ENCODE results near the gene AGAP5.

The AGAP5 gene

DNA sequence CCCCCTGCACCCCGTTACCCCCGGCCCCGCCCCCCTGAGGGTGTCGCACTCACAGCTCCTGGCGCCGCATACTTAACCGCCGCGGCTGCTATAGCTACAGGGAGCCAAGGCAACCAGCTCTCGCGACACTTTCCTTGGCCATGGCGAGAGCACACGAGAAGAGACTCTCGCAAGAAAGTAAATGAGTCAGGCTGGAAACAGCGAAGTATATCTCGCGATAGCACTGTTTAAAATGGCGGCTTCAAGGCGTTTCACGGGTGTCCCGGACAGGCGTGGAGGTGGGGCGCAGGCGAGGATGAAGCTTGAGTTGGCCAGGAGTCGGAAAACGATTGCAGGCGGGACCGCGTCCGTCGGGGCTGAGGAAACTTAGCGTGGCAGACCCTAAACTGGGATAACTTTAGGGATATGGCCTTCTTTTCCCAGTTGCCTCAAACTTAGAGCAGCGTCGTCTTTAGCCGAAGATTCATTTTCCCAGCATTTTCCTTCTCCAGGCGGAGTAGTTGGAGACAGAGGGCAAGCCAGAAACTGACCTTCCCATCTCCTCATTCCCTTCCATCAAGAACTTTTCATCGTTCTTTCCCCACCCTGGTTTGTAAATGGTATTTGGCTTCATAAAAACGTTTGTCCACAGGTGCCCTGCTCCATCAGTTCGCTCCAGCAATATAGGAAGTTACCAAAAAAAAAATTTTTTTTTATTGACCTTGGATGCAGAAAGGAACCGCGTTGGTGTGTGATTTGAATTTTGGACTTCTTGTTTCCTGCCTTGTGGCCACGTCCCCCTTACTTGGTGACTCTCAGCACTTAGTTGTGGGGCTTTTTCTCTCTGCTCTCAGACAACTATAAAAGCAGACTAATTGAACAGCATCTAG, 71.8 kb downstream of the AGAP5 start:
- peak overlapping the region; percentile 73 for H3K4me3 ChIP-seq (ENCODE audit: low read depth, low read length)
- TF ChIP-seq, protein P1, sequence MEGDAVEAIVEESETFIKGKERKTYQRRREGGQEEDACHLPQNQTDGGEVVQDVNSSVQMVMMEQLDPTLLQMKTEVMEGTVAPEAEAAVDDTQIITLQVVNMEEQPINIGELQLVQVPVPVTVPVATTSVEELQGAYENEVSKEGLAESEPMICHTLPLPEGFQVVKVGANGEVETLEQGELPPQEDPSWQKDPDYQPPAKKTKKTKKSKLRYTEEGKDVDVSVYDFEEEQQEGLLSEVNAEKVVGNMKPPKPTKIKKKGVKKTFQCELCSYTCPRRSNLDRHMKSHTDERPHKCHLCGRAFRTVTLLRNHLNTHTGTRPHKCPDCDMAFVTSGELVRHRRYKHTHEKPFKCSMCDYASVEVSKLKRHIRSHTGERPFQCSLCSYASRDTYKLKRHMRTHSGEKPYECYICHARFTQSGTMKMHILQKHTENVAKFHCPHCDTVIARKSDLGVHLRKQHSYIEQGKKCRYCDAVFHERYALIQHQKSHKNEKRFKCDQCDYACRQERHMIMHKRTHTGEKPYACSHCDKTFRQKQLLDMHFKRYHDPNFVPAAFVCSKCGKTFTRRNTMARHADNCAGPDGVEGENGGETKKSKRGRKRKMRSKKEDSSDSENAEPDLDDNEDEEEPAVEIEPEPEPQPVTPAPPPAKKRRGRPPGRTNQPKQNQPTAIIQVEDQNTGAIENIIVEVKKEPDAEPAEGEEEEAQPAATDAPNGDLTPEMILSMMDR (conservative IDR thresholded peaks at IDR 0.05; ENCODE audit: low read depth, low read length) = no peak
- peak; percentile 99 for DNase-seq (ENCODE audit: low read depth)

DNA sequence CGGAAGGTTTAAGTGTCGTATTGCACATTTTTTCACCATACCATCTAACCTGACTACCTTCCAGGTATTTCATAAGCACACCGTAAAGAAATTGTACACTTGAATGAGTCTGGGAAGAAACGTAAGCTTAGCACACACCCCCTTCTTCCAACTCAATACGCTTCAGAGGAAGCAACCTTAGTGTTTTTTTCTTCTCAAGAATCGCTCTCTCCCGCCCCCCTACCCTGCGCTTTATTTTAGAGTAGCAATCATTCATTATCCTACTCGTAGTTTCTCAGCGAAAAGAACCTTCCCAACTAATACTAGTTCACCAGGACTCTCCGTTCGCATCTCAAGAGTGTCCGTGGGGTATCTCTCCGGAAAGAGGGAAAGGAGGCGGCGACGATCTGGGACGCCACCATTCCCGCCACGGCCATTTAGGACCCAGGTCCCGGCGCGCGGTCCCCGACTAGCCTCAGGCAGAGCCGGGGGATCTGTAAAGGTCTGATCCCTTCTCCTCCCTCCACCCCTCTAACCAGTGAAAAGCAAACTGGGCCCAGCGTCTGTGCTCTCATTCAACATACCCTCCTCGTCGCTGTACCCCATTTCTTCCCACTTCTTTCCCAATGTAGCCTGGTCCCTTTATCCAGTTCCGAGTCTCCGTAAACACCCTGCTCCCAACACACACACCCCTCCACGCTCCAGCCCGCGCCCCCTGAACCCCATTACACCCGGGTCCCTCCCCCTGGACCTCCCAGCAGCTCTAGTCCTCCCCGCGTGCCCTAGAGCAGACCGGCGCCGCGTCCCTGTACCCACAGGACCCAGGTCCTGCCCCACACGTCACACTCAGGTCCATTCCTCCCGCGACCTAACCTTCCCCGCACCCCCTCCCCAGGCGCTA, 72.7 kb downstream of the AGAP5 start:
- peak overlapping the region; percentile 73 for H3K4me3 ChIP-seq (ENCODE audit: low read depth, low read length)
- DNase-seq (ENCODE audit: low read depth) = peak; percentile 54
- TF ChIP-seq, protein P1 (conservative IDR thresholded peaks at IDR 0.05; ENCODE audit: low read depth, low read length) = no peak
